Keratinocyte (primary cell): Measurements from ENCODE around the gene BRPF1. TPM values are rescaled to one million over a fixed set of nuclear protein-coding genes. Genes with fewer than 3 reads are reported as not detected.

Experiments
- DNase-seq: peaks from one replicate; pipeline ENCODE4 v3.0.0-alpha.2; 2011; ENCODE audit warnings: low read depth, missing footprints, low spot score
- FAIRE-seq: peaks from 2 replicates; lab custom pipeline; 2011; peaks lifted over from hg19 to GRCh38; lab: Jason Lieb, UNC
- H2AFZ ChIP-seq: 2 replicates; pipeline ENCODE4 v1.6.0; 2012; ENCODE audit warnings: low read length, control low read depth, inconsistent platforms; ENCODE audit not compliant: control insufficient read depth
- H3K27ac ChIP-seq: 2 replicates; pipeline ENCODE4 v1.5.1; 2011; ENCODE audit warnings: low read length; ENCODE audit not compliant: control insufficient read depth, insufficient read depth
- H3K27me3 ChIP-seq: 3 replicates; pipeline ENCODE4 v1.6.0; 2011; ENCODE audit warnings: low read length; ENCODE audit not compliant: control insufficient read depth, insufficient read depth; ENCODE audit errors: extremely low read depth
- H3K36me3 ChIP-seq, 2 experiments: 2 replicates in 1 of 2; 3 replicates in 1 of 2; pipeline ENCODE4 v1.5.1; 2011; ENCODE audit warnings: low read length in 2 of 2, mild to moderate bottlenecking in 1 of 2; ENCODE audit not compliant: control insufficient read depth in 2 of 2, insufficient read depth in 2 of 2; ENCODE audit errors: extremely low read depth in 1 of 2
- H3K4me1 ChIP-seq: 3 replicates; pipeline ENCODE4 v1.5.1; 2011; ENCODE audit warnings: low read length; ENCODE audit not compliant: control insufficient read depth, insufficient read depth; ENCODE audit errors: extremely low read depth
- H3K4me2 ChIP-seq: 3 replicates; pipeline ENCODE4 v1.6.0; 2011; ENCODE audit warnings: low read depth, low read length; ENCODE audit not compliant: control insufficient read depth, insufficient read depth; ENCODE audit errors: extremely low read depth
- H3K4me3 ChIP-seq, 3 experiments: fragments of 200-600 bp in 1 of 3; sonication (generic) in 1 of 3; 2 replicates in 2 of 3; 3 replicates in 1 of 3; pipeline ENCODE4 v1.5.1; 2011 to 2016; ENCODE audit warnings: low read length in 3 of 3, mild to moderate bottlenecking in 3 of 3, control low read depth in 2 of 3, inconsistent platforms in 1 of 3, low read depth in 1 of 3, mixed read lengths in 1 of 3, mixed run types in 1 of 3, moderate library complexity in 1 of 3; ENCODE audit not compliant: control insufficient read depth in 2 of 3, insufficient read depth in 2 of 3; ENCODE audit errors: extremely low read depth in 1 of 3
- H3K79me2 ChIP-seq: 2 replicates; pipeline ENCODE4 v1.6.0; 2012; ENCODE audit warnings: low read length; ENCODE audit not compliant: control insufficient read depth, insufficient read depth
- H3K9ac ChIP-seq: 3 replicates; pipeline ENCODE4 v1.6.0; 2011; ENCODE audit warnings: low read length; ENCODE audit not compliant: control insufficient read depth, insufficient read depth; ENCODE audit errors: extremely low read depth
- H3K9me1 ChIP-seq: 3 replicates; pipeline ENCODE4 v1.6.0; 2011; ENCODE audit warnings: low read length; ENCODE audit not compliant: control insufficient read depth, insufficient read depth; ENCODE audit errors: extremely low read depth
- H3K9me3 ChIP-seq: 2 replicates; pipeline ENCODE4 v1.5.1; 2012; ENCODE audit warnings: low read depth, low read length; ENCODE audit not compliant: control insufficient read depth
- H4K20me1 ChIP-seq: 3 replicates; pipeline ENCODE4 v1.6.0; 2011; ENCODE audit warnings: low read length; ENCODE audit not compliant: control insufficient read depth, insufficient read depth; ENCODE audit errors: extremely low read depth
- CTCF ChIP-seq, 3 experiments: IDR thresholded peaks in 1 of 3; conservative IDR thresholded peaks in 1 of 3; optimal IDR thresholded peaks in 1 of 3; 2 replicates in 2 of 3; 3 replicates in 1 of 3; pipeline versions ENCODE3 to v1.5.1; 2011; ENCODE audit warnings: low read length in 3 of 3, mild to moderate bottlenecking in 3 of 3, moderate library complexity in 2 of 3, control low read depth in 1 of 3, inconsistent platforms in 1 of 3; ENCODE audit not compliant: insufficient read depth in 2 of 3; ENCODE audit errors: extremely low read depth in 1 of 3
- EZH2 ChIP-seq: IDR thresholded peaks from one replicate; pipeline ENCODE4 v1.6.1; 2012; ENCODE audit warnings: inconsistent platforms, mild to moderate bottlenecking, low read length, moderate library complexity
- dilution Hi-C: fragments of 300-500 bp; cut with MboI; formaldehyde crosslinking; loops from one replicate; pipeline ENCODE4 v1.7.0; 2020; ENCODE audit warnings: low sequenced_read_pairs; ENCODE audit not compliant: extremely low pct_ligation_motif_present
- polyA plus RNA-seq, 5 experiments: library from polyadenylated mRNA; depleted of rRNA in 3 of 5; stranded (reverse) in 3 of 5; stranded (forward) in 1 of 5; unstranded in 1 of 5; fragments of >200 nt; gene quantifications; 1 replicate in 1 of 5; 2 replicates in 3 of 5; 3 replicates in 1 of 5; pipeline versions ENCODE4 v1.2.1 to v1.2.3, GENCODE V29; 2011 to 2012; ENCODE audit warnings: missing spikeins in 2 of 5, low read depth in 1 of 5, low replicate concordance in 1 of 5

BRPF1 gene
- polyA plus RNA-seq, 1 donor (not counting 4 experiments of a cell fraction or from before 2014, with no cell fraction given): 8.0 TPM

GRCh38 chr3:9727743-9728142 lies 3.8 kb upstream of the BRPF1 start:
- Histone ChIP-seq H3K9ac (no peak overlapping the region), H3K4me3 (no peak overlapping the region), H2AFZ (no peak overlapping the region), H3K27me3 (no peaks in the 10 kb centered on the region), H3K27ac (no peak overlapping the region), H3K79me2 (peaks cover 11% of the 10 kb centered on the region), H3K4me2 (no peak overlapping the region), H3K9me3 (no peaks in the 10 kb centered on the region), H4K20me1 (peaks cover 3% of the 10 kb centered on the region), H3K9me1 (no peaks in the 10 kb centered on the region), H3K4me1 (peaks cover 8% of the 10 kb centered on the region), H3K36me3 (no peaks in the 10 kb centered on the region)
- DNase-seq (no peak), FAIRE-seq (no peak)
- TF ChIP-seq EZH2: no peak
- no peak for TF ChIP-seq CTCF (optimal IDR thresholded peaks at IDR 0.05 in 1 of 3, IDR thresholded peaks at IDR 0.05 in 1 of 3, conservative IDR thresholded peaks at IDR 0.05 in 1 of 3; ENCODE audit: extremely low read depth in 1 of 3, insufficient read depth in 2 of 3, low read length in 3 of 3)
- dilution Hi-C loops: no loop called here

DNA sequence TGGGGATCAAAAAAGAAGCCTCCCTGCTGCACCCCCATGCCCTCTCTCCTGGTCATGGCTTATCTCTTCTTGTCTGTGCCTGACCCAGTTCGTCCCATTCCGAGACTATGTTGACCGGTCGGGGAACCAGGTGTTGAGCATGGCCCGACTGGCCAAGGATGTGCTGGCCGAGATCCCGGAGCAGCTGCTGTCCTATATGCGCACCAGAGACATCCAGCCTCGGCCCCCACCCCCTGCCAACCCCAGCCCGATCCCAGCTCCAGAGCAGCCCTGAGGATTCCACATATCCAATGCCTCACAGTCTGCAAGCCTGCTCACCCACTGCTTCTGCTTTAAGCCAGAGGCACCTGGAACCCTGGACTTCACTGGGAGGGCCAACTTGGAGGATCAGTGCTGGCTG lies 2.1 kb upstream of the BRPF1 start:
- Histone ChIP-seq H3K4me2 (no peak overlapping the region), H3K9me1 (no peaks in the 10 kb centered on the region), H3K4me1 (peaks cover 15% of the 10 kb centered on the region), H3K27me3 (no peaks in the 10 kb centered on the region), H3K9ac (no peak overlapping the region), H3K27ac (no peak overlapping the region), H2AFZ (no peak overlapping the region), H3K4me3 (no peak overlapping the region), H3K36me3 (peaks cover 3 to 5% of the 10 kb centered on the region in 2 experiments), H4K20me1 (peaks cover 6% of the 10 kb centered on the region), H3K9me3 (no peaks in the 10 kb centered on the region), H3K79me2 (peaks cover 28% of the 10 kb centered on the region)
- FAIRE-seq (no peak), DNase-seq (no peak)
- TF ChIP-seq EZH2 (no peak), CTCF (optimal IDR thresholded peaks at IDR 0.05 in 1 of 3, IDR thresholded peaks at IDR 0.05 in 1 of 3, conservative IDR thresholded peaks at IDR 0.05 in 1 of 3; ENCODE audit: extremely low read depth in 1 of 3, insufficient read depth in 2 of 3, low read length in 3 of 3) (no peak)
- dilution Hi-C loops: no loop called here
